KMS-11 (cell line): Measurements from ENCODE around the gene KCNJ5.

Experiments used
- H2AFZ ChIP-seq: fragments of 200-600 bp; sonication (generic); 2 replicates; pipeline ENCODE4 v1.6.1; 2016; ENCODE audit warnings: antibody characterized with exemption, mixed run types, low read depth
- H3K27ac ChIP-seq: fragments of 200-600 bp; sonication (generic); 2 replicates; pipeline ENCODE4 v1.6.1; 2016; ENCODE audit warnings: mild to moderate bottlenecking, mixed run types
- H3K27me3 ChIP-seq: fragments of 200-600 bp; sonication (generic); 2 replicates; pipeline ENCODE4 v1.6.1; 2017; ENCODE audit warnings: mild to moderate bottlenecking, low read depth, mixed run types, moderate library complexity; ENCODE audit not compliant: insufficient read depth
- H3K36me3 ChIP-seq: fragments of 200-600 bp; sonication (generic); 2 replicates; pipeline ENCODE4 v1.6.1; 2017; ENCODE audit warnings: mild to moderate bottlenecking, mixed run types; ENCODE audit not compliant: insufficient read depth
- H3K4me1 ChIP-seq: fragments of 200-600 bp; sonication (generic); 2 replicates; pipeline ENCODE4 v1.6.1; 2016; ENCODE audit warnings: mild to moderate bottlenecking, low read depth, mixed run types; ENCODE audit not compliant: poor library complexity, severe bottlenecking
- H3K4me2 ChIP-seq: fragments of 200-600 bp; sonication (generic); 2 replicates; pipeline ENCODE4 v1.7.0; 2016; ENCODE audit warnings: mild to moderate bottlenecking, mixed run types
- H3K4me3 ChIP-seq: fragments of 200-600 bp; sonication (generic); IDR thresholded peaks from 2 replicates; pipeline ENCODE4 v1.6.1; 2017; ENCODE audit warnings: low read depth, low read length, mixed read lengths; ENCODE audit not compliant: insufficient read depth
- H3K79me2 ChIP-seq: fragments of 200-600 bp; sonication (generic); 2 replicates; pipeline ENCODE4 v1.6.1; 2016; ENCODE audit warnings: low read depth, mixed run types; ENCODE audit not compliant: insufficient read depth
- H3K9ac ChIP-seq: fragments of 200-600 bp; sonication (generic); 2 replicates; pipeline ENCODE4 v1.6.1; 2016; ENCODE audit warnings: mild to moderate bottlenecking, mixed run types
- H4K20me1 ChIP-seq: fragments of 200-600 bp; sonication (generic); 2 replicates; pipeline ENCODE4 v1.6.1; 2016; ENCODE audit warnings: mild to moderate bottlenecking, mixed run types; ENCODE audit not compliant: insufficient read depth
- TF ChIP-seq, protein P1 (sequence below): fragments of 200-600 bp; sonication (generic); conservative IDR thresholded peaks from 2 replicates; pipeline ENCODE4 v1.6.1; 2017; ENCODE audit warnings: low read depth, mild to moderate bottlenecking, antibody characterized with exemption, low read length, moderate library complexity, mixed read lengths

Gene KCNJ5

DNA sequence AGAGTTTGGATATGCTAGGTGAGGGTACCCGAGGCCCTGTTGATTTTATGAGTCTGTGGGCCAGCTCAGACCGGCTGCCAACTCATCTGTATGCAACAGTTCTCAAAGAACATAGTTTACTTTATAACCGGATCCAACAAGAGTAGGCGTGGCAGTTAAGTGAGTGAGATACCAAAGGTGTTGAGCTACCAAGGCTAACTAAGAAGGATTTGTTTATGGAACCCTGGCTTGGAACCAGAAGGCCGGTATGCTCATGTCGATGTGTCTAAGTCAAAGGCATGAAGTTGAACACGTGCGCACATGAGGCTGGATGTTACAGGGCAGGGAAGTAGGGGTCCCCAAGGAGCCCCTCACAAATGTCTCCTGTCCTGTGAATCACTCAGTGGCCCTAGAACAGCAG lies 23.9 kb upstream of the KCNJ5 start, which contains the start of gene KCNJ1:
Gene KCNJ1 (minus strand): TSS at position 20 of the 400 bp plus-strand sequence. CDS start 27,053 bp downstream, outside the sequence.
- no peak within 1 kb of the TSS for H2AFZ ChIP-seq
- H3K4me2 ChIP-seq = no peak within 1 kb of the TSS
- H4K20me1 ChIP-seq = no peaks in the 10 kb centered on the region
- no peak within 1 kb of the TSS for H3K9ac ChIP-seq
- no peaks in the 10 kb centered on the region for H3K27me3 ChIP-seq
- no peak within 1 kb of the TSS for H3K27ac ChIP-seq
- H3K79me2 ChIP-seq = no peaks in the 10 kb centered on the region
- no peaks in the 10 kb centered on the region for H3K4me1 ChIP-seq
- H3K4me3 ChIP-seq = no peak within 1 kb of the TSS
- no peaks in the 10 kb centered on the region for H3K36me3 ChIP-seq
- TF ChIP-seq, protein P1, sequence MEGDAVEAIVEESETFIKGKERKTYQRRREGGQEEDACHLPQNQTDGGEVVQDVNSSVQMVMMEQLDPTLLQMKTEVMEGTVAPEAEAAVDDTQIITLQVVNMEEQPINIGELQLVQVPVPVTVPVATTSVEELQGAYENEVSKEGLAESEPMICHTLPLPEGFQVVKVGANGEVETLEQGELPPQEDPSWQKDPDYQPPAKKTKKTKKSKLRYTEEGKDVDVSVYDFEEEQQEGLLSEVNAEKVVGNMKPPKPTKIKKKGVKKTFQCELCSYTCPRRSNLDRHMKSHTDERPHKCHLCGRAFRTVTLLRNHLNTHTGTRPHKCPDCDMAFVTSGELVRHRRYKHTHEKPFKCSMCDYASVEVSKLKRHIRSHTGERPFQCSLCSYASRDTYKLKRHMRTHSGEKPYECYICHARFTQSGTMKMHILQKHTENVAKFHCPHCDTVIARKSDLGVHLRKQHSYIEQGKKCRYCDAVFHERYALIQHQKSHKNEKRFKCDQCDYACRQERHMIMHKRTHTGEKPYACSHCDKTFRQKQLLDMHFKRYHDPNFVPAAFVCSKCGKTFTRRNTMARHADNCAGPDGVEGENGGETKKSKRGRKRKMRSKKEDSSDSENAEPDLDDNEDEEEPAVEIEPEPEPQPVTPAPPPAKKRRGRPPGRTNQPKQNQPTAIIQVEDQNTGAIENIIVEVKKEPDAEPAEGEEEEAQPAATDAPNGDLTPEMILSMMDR = no peak

DNA sequence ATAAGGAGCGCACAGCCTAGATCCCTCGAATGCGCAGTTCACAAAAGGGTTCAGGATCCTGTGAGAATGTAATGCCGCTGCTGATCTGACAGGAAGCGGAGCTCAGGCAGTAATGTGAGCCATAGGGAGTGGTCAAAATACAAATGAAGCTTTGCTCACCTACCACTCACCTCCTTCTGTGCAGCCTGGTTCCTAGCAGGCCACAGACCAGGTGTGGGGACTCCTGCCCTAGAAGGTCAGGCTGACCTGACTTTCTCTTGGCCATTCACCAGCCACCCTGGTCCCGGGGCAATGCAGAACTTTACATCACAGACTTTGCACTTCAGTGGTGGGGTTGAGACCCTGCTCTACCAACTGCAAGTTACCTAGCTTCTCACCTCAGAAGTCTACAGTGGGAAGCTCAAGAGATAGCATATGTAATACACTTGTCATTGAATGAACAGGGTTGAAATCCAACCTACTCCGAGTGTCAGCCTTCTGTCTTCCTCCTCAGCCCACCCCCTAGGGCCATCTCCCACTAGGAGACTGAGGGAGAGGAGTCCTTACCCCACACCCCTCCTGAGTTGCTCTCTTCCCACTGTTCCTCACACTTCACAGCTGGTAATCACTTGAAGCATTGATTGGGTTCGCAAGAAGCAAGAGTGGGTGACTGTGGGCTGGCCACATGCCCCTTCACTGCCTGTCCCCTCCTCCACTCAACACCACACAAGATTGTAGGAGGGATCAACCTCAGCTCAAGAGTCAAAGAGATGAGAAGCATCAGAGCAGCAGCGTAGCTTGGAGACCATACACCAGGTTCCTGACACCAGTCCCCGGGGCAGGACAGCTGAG lies 22.1 kb upstream of the KCNJ5 start:
- Histone ChIP-seq H2AFZ (no peak overlapping the region), H4K20me1 (no peaks in the 10 kb centered on the region), H3K4me2 (no peak overlapping the region), H3K79me2 (no peaks in the 10 kb centered on the region), H3K9ac (no peak overlapping the region), H3K36me3 (no peaks in the 10 kb centered on the region), H3K27me3 (no peaks in the 10 kb centered on the region), H3K4me3 (no peak overlapping the region), H3K27ac (no peak overlapping the region), H3K4me1 (no peaks in the 10 kb centered on the region)
- TF ChIP-seq, protein P1 = no peak

DNA sequence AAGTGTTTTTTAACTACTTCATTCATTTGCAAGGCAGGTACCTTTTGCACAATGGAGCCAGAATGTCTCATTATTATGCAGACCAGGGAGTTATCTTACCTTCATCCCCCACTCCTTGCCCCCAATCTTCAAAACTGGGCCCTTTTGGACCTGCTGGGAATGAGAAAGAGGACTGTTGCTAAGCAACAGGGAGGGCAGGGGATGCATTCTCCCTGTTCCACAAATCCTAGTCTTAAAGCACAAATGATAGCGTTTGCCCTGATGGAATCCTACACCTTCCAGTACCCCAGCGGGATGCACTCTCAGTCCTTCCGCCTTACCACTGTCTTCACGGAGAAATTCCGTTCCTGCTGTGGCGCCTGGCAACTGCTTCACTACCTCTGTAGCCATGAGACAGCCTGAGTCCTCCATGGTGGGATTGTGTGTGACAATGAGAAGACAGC lies 20.0 kb upstream of the KCNJ5 start:
- H3K79me2 ChIP-seq = no peaks in the 10 kb centered on the region
- no peaks in the 10 kb centered on the region for H3K36me3 ChIP-seq
- no peak overlapping the region for H3K27ac ChIP-seq
- no peak overlapping the region for H3K4me3 ChIP-seq
- no peak overlapping the region for H3K4me2 ChIP-seq
- H3K9ac ChIP-seq = no peak overlapping the region
- TF ChIP-seq, protein P1 = no peak
- no peaks in the 10 kb centered on the region for H3K4me1 ChIP-seq
- H2AFZ ChIP-seq = no peak overlapping the region
- no peaks in the 10 kb centered on the region for H3K27me3 ChIP-seq
- no peaks in the 10 kb centered on the region for H4K20me1 ChIP-seq

DNA sequence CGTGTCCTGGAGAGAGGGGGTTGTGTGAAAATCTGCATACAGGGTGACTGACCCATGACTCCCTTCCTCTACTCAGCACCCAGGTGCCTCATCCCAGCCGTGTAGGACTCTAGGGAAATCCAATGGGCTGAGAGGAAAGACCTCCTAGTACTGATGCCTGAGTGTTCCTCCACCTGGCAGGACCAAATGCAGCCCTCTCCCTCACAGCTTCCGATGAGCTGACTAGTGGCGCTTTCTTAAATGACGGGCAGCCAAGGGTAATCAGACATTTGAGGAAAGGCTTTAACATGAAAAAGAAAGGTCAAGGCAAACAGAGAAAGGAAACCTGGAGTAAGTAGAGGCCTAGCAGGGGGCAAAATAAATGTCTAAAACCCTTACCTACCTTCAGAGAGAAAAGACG lies 19.1 kb upstream of the KCNJ5 start:
- Histone ChIP-seq H3K4me2 (no peak overlapping the region), H3K36me3 (no peaks in the 10 kb centered on the region), H3K79me2 (no peaks in the 10 kb centered on the region), H2AFZ (no peak overlapping the region), H3K9ac (no peak overlapping the region), H3K4me3 (no peak overlapping the region), H3K27ac (no peak overlapping the region), H4K20me1 (no peaks in the 10 kb centered on the region), H3K4me1 (no peaks in the 10 kb centered on the region), H3K27me3 (no peaks in the 10 kb centered on the region)
- TF ChIP-seq, protein P1 = no peak
